BE2C (cell line): ENCODE data around the gene RBMS3.

Experiments used
- DNase-seq: peaks from one replicate; pipeline ENCODE4 v3.0.0-alpha.2; 2020
- H3K27me3 ChIP-seq: fragments of 250-450 bp; sonication (Bioruptor Pico); 2 replicates; pipeline ENCODE4 v1.5.1; 2020; ENCODE audit warnings: mild to moderate bottlenecking
- H3K36me3 ChIP-seq: fragments of 250-450 bp; sonication (Bioruptor Pico); 2 replicates; pipeline ENCODE4 v1.5.1; 2020; ENCODE audit warnings: mild to moderate bottlenecking
- H3K4me1 ChIP-seq: fragments of 250-450 bp; sonication (Bioruptor Pico); 2 replicates; pipeline ENCODE4 v1.5.1; 2020
- H3K4me3 ChIP-seq: 2 replicates; pipeline ENCODE4 v1.5.1; 2011; ENCODE audit warnings: low read depth, low read length
- H3K9me3 ChIP-seq: fragments of 250-450 bp; sonication (Bioruptor Pico); 2 replicates; pipeline ENCODE4 v1.5.1; 2020
- CTCF ChIP-seq: IDR thresholded peaks from 2 replicates; pipeline ENCODE4 v1.5.1; 2012; ENCODE audit warnings: mild to moderate bottlenecking, low read depth, low read length

RBMS3 gene

DNA sequence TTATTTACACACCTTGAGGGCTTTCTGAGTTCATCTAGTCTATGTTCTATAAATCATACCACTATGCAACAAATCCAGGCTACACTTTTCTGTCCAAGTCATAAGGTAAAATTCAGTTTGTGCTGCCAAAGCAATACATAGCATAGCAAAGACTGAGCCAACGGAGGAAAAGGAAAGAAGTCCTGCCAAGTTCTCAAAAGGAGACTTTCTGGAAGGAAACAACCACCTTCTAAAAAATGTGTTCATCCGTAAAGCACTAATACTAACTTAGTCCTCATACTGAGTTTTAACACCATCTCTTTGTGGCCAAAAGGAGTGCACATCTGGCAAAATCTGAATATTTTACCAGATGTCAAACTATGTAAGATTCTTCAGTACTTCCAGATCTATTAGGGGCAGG is 620.2 kb downstream of the RBMS3 start:
- Histone ChIP-seq H3K9me3 (no peaks in the 10 kb centered on the region), H3K4me1 (no peaks in the 10 kb centered on the region), H3K4me3 (no peak overlapping the region), H3K36me3 (no peaks in the 10 kb centered on the region), H3K27me3 (no peaks in the 10 kb centered on the region)
- no peak for DNase-seq
- no peak for TF ChIP-seq CTCF

GRCh38 chr3:29903600-29903999 is 622.7 kb downstream of the RBMS3 start:
- Histone ChIP-seq H3K27me3 (no peaks in the 10 kb centered on the region), H3K4me1 (no peaks in the 10 kb centered on the region), H3K9me3 (no peaks in the 10 kb centered on the region), H3K36me3 (no peaks in the 10 kb centered on the region), H3K4me3 (no peak overlapping the region)
- TF ChIP-seq CTCF: no peak
- no peak for DNase-seq

- H3K4me3 ChIP-seq: no peak overlapping the region
- H3K36me3 ChIP-seq: no peaks in the 10 kb centered on the region
- no peaks in the 10 kb centered on the region for H3K4me1 ChIP-seq
- no peaks in the 10 kb centered on the region for H3K9me3 ChIP-seq
- TF ChIP-seq CTCF: no peak
- no peak for DNase-seq
- H3K27me3 ChIP-seq: no peaks in the 10 kb centered on the region
Observed at GRCh38 chr3:29906906-29907305, 626.0 kb downstream of the RBMS3 start.

DNA sequence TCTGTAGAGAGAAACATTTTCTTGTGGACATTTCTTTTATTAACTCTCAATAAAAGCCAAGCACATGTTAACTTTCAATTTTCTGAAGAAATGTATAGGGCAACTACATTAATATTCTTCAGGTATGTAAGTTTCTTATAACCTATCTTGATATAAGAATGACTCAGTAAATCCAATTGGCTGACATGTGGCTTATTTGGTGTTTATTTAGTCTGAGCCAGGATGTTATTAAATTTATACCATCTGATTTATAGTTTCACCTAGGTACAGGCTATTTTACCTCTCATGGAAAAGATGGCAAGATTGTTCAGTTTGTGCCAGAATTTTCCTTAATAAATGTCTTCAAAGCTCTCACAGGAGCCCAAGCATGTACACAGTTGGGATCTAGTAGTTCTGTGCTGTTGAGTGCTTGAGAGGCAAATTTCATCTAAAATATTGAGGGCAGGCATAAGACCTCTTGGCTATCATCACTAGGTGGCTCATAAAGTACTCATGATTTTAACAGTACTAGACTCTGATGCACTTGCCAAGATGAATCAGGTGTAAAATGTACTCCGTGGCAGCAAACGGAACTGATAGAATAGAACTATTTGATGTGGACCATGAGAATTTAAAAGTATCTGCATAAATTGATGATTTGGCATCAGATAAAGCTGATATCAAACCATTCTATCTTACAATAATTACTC is 631.9 kb downstream of the RBMS3 start:
- DNase-seq: no peak
- no peaks in the 10 kb centered on the region for H3K9me3 ChIP-seq

GRCh38 chr3:29914861-29915524 is 634.1 kb downstream of the RBMS3 start:
- no peaks in the 10 kb centered on the region for H3K27me3 ChIP-seq
- no peak overlapping the region for H3K4me3 ChIP-seq
- DNase-seq: no peak
- no peaks in the 10 kb centered on the region for H3K36me3 ChIP-seq
- H3K9me3 ChIP-seq: no peaks in the 10 kb centered on the region
- H3K4me1 ChIP-seq: no peaks in the 10 kb centered on the region
- no peak for TF ChIP-seq CTCF

More for the DNA sequence above, 631.9 kb downstream of the RBMS3 start:
- Histone ChIP-seq H3K36me3 (no peaks in the 10 kb centered on the region), H3K4me1 (no peaks in the 10 kb centered on the region), H3K27me3 (no peaks in the 10 kb centered on the region), H3K4me3 (no peak overlapping the region)
- TF ChIP-seq CTCF: no peak

DNA sequence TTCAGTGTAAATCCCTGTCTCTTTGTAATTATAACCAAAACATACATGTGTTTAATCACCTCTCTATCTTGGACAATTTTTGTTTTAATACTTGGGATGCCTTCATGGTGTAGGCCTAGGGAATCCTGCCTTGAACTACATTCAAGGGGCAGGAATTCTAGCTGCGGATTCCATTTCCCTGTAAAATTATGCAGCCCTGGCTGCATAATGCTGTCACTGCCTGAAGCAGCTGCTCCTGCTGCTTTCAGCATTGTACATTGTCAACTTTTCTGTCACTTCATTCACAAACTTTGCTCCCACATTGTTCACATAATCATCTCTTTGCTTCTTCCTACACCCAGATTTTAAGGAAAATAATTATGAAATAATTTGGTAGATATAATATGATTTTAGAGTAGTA is 638.7 kb downstream of the RBMS3 start:
- Histone ChIP-seq H3K4me3 (no peak overlapping the region), H3K27me3 (no peaks in the 10 kb centered on the region), H3K36me3 (no peaks in the 10 kb centered on the region), H3K4me1 (no peaks in the 10 kb centered on the region), H3K9me3 (no peaks in the 10 kb centered on the region)
- DNase-seq: no peak
- no peak for TF ChIP-seq CTCF
